IgD-negative memory B cell (primary cell): ENCODE measurements around the gene NDUFC1. TPM values are rescaled to one million over a fixed set of nuclear protein-coding genes. Genes with fewer than 3 reads are reported as not detected.
"Not testable (repeated sequence)": the region's sequence is repeated elsewhere in the genome, so short reads cannot be mapped to it uniquely, and the experiment has no call there.

Source experiments
- H3K27ac Mint-ChIP-seq, 3 donors: one replicate each; pipeline ENCODE4 v1.8.0; 2020 to 2022; ENCODE audit warnings: mild to moderate bottlenecking in 3 of 3, mixed read lengths in 3 of 3, moderate library complexity in 1 of 3
- H3K27me3 Mint-ChIP-seq: one replicate; pipeline ENCODE4 v1.8.0; 2021; ENCODE audit warnings: mixed read lengths
- H3K36me3 Mint-ChIP-seq: one replicate; pipeline ENCODE4 v1.8.0; 2020; ENCODE audit warnings: mild to moderate bottlenecking, mixed read lengths
- H3K4me1 Mint-ChIP-seq, 3 donors: one replicate each; pipeline ENCODE4 v1.8.0; 2020 to 2022; ENCODE audit warnings: mixed read lengths in 3 of 3, mild to moderate bottlenecking in 1 of 3
- H3K4me3 Mint-ChIP-seq, 4 donors: one replicate each; pipeline ENCODE4 v1.8.0; 2020 to 2022; ENCODE audit warnings: mild to moderate bottlenecking in 4 of 4, mixed read lengths in 4 of 4, moderate library complexity in 3 of 4
- H3K9me3 Mint-ChIP-seq, 3 donors: one replicate each; pipeline ENCODE4 v1.8.0; 2020 to 2021; ENCODE audit warnings: mixed read lengths in 3 of 3, mild to moderate bottlenecking in 1 of 3
- polyA plus RNA-seq: library from polyadenylated mRNA; unstranded; fragments of 300-500 nt; fragmentation: Illumina TruSeq; gene quantifications from one replicate; pipeline ENCODE4 v1.2.3, GENCODE V29; 2021

NDUFC1 gene
- polyA plus RNA-seq, 1 donor from 2014 or later = 107 TPM

DNA sequence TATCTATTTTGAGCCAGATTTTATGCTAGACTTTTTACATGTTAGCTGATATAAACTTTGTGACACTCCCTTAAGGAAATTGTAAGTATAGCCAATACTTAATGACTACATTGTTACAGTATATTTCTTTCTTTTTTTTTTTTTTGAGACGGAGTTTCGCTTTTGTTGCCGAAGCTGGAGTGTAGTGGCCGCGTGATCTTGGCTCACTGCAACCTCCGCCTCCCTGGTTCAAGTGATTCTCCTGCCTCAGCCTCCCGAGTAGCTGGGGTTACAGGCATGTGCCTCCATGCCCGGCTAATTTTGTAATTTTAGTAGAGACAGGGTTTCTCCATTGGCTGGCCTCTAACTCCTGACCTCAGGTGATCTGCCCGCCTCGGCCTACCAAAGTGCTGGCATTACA is 11.1 kb upstream of the NDUFC1 start:
- Mint-ChIP-seq H3K4me1 (peaks cover 62 to 65% (median 65%) of the 10 kb centered on the region in 3 donors), H3K27ac (peak overlapping the region in 2 of 3 donors; percentile 50 to 97), H3K4me3 (peak overlapping the region in 3 of 4 donors; percentile 18 to 90 (median 88))
- not testable (repeated sequence) for H3K36me3 Mint-ChIP-seq, H3K9me3 Mint-ChIP-seq, H3K27me3 Mint-ChIP-seq

DNA sequence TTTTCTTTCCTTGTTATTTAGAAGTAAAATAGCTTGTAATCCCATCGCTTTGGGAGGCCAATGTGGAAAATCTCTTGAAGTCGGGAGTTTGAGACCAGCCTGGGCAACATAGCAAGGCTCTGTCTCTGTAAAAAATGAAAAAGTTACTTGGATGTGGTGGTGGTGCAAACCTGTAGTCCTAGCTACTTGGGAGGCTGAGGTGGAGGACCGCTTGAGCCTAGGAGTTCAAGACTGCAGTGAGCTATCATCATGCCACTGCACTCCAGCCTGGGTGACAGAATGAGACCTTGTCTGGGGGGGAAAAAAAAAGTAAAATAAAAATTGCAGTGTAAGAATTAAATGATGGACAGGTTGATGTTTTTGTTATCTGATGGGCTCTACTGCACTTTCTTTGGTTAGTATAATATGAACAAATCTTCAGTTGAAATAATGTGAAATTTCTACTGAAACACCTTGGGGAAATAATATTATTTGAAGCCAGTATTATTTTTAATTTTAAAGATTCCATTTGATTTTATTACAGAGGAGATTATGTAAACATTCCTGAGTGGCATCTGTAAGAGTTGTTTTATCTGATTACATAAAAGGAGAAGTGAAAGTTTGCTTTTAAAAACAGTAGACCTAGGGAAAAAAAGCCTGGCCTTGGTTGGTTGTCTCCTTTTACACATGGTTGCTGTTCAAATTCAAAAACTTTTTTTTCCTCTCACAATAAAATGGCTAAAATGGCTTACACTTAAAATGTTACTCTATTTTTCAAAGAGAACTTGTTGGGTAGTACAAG is 10.5 kb upstream of the NDUFC1 start:
- H3K27me3 Mint-ChIP-seq = no peaks in the 10 kb centered on the region
- peak overlapping the region in 2 of 3 donors; percentile 71 to 97 for H3K27ac Mint-ChIP-seq
- peaks cover 61 to 63% (median 62%) of the 10 kb centered on the region in 3 donors for H3K4me1 Mint-ChIP-seq
- peaks cover 5% of the 10 kb centered on the region for H3K36me3 Mint-ChIP-seq
- H3K9me3 Mint-ChIP-seq = no peaks in the 10 kb centered on the region
- H3K4me3 Mint-ChIP-seq = peak overlapping the region in 3 of 4 donors; percentile 57 to 88 (median 88)

DNA sequence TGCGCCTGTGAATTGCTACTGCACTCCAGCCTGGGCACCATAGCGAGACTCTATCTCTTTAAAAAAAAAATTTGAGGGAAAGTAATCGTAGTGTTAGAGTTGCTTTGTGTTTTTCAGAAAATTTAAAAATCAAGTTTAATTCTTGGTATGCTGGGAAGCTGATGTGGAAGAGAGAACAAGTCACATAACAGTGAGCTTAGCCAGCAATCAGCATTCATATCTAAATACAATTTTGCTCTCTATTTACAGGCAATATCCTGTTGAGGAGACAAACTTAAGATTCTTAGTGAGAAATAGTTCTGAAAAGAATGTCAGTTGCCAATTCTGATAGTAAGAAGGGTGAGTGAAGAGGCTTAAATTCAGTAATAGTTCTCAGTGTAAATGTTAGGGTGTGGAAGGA is 9.6 kb upstream of the NDUFC1 start:
- Mint-ChIP-seq H3K27me3 (no peaks in the 10 kb centered on the region), H3K36me3 (peaks cover 2% of the 10 kb centered on the region), H3K9me3 (no peaks in the 10 kb centered on the region), H3K4me3 (peak overlapping the region in 1 of 4 donors; percentile 88), H3K4me1 (peaks cover 60 to 65% (median 61%) of the 10 kb centered on the region in 3 donors), H3K27ac (peak overlapping the region; percentile 35 to 97 (median 80))

DNA sequence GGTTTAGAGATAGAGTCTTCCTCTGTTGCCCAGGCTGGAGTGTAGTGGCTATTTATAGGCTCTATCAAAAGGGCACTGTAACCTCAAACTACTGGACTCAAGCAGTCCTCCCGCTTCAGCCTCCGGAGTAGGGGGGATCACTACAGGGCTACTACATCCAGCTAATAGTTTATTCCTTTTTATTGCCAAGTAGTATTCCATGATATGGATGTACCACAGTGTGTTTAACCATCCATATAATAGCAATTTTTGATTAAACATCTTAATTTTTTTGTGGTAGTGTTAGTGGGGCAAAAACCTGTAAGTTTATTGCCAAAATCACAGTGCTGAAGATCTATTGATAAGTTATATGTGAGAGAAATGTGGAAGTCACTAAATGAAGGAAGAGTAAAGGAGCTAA is 2.6 kb upstream of the NDUFC1 start:
- H3K27me3 Mint-ChIP-seq = no peaks in the 10 kb centered on the region
- peaks cover 33 to 50% (median 42%) of the 10 kb centered on the region in 3 donors for H3K4me1 Mint-ChIP-seq
- peaks cover 2% of the 10 kb centered on the region for H3K36me3 Mint-ChIP-seq
- peak overlapping the region in 3 of 4 donors; percentile 33 to 72 (median 53) for H3K4me3 Mint-ChIP-seq
- H3K9me3 Mint-ChIP-seq = peaks cover 0 to 3% (median 1%) of the 10 kb centered on the region in 3 donors
- H3K27ac Mint-ChIP-seq = peak overlapping the region in 2 of 3 donors; percentile 74 to 86

DNA sequence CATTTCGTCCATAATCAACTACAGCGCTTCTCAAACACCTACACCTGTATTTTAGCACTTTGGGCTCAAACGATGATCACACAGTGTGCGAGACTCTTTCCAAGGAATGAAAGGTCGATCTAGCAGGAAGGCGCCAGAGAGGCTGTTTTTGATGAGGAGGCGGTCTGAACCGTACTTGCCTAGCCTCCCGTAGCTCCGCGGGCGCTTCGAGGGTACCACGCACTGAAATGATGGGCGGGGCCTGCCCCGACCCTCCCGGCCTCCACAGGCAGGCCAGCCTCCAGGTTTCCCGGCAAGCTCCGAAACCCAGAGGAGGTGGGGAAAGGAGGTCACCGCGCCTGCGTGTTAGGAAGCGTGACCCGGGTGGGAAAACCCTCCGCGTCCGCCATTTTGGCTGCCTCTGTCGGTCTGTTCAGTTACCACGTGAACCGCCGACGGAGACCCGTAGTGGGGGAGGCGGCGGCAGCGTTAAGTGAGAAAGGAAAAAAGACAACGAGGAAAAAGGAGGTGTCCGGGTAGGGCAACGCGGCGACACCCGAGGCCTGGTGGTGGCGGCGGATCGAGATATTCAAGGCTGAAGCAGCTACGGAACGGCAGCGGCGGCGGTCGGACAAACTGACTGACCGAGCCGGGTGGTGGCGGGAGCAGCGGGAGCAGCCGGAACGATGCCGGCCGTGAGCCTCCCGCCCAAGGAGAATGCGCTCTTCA is 1.0 kb downstream of the NDUFC1 start, which contains the start of gene NAA15:
NAA15 (plus strand) TSS at position 393 of the 708 bp plus-strand sequence; CDS start at position 666, 273 bp downstream.
- Mint-ChIP-seq H3K27ac (peak within 1 kb of the TSS; percentile 97 to 100 (median 98)), H3K9me3 (peaks cover 0 to 3% (median 1%) of the 10 kb centered on the region in 3 donors), H3K36me3 (peaks cover 2% of the 10 kb centered on the region), H3K4me1 (peaks cover 25 to 43% (median 28%) of the 10 kb centered on the region in 3 donors), H3K27me3 (no peaks in the 10 kb centered on the region), H3K4me3 (peak within 1 kb of the TSS; percentile 100)

DNA sequence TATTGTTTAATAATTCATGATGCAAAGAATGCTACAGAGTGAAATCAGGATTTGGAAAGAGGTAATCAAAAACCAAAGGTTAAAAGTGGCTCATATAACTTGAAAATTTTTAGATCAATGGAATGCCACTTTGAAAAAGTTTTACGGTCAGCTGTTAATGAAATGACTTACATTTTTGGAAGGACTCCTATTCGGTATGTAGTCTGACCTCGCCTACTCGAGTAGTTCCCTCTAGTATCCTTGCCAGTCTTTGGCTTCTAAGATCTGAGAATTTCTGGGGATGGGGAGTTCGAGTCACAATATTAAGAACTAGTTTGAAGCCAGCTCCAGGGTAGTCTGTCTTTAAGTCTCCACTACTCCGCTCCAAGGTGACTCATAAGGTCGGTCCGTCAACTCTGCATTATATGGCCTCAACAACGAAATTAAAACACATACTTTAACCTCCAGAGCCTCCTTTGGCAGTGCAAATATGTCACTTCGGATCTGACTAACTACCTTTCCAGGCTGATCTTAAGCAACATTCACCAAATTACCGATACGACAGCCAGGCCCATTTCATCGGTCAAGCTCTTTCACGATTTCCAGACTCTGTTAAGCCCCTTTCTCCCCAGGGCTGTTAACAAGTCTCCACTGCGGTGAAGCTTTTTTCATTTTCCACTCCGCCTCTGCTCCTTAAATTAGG is 1.7 kb downstream of the NDUFC1 start:
- Mint-ChIP-seq H3K27me3 (no peaks in the 10 kb centered on the region), H3K4me1 (peaks cover 28 to 44% (median 33%) of the 10 kb centered on the region in 3 donors), H3K4me3 (peak overlapping the region; percentile 100)

DNA sequence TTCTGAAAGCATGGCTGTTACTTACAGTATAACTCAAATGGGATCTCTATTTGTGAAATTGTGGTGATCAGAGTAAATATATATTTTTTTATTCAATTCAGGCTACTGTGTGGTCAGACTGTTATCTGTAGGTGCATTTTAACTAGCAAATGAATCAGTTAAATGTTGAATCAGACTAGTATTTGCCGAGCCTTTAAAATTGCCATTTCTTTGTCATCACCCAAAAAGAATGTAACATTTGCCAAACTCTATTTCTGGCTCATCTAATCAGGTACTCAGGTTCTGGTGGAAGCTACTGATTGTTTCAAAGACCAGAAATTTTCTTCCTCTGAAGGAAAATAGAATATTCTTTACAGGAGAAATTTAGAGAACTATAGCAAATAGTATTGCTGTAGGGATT is 2.7 kb downstream of the NDUFC1 start:
- Mint-ChIP-seq H3K4me1 (peaks cover 26 to 44% (median 32%) of the 10 kb centered on the region in 3 donors), H3K9me3 (peaks cover 0 to 1% (median 0%) of the 10 kb centered on the region in 3 donors), H3K27me3 (no peaks in the 10 kb centered on the region), H3K36me3 (peaks cover 1% of the 10 kb centered on the region), H3K4me3 (peak overlapping the region in 1 of 4 donors; percentile 100), H3K27ac (peak overlapping the region in 1 of 3 donors; percentile 97)

More for the DNA sequence above, 1.7 kb downstream of the NDUFC1 start:
- Mint-ChIP-seq H3K27ac (peak overlapping the region; percentile 97 to 100 (median 98)), H3K36me3 (no peaks in the 10 kb centered on the region), H3K9me3 (peaks cover 0 to 3% (median 1%) of the 10 kb centered on the region in 3 donors)

DNA sequence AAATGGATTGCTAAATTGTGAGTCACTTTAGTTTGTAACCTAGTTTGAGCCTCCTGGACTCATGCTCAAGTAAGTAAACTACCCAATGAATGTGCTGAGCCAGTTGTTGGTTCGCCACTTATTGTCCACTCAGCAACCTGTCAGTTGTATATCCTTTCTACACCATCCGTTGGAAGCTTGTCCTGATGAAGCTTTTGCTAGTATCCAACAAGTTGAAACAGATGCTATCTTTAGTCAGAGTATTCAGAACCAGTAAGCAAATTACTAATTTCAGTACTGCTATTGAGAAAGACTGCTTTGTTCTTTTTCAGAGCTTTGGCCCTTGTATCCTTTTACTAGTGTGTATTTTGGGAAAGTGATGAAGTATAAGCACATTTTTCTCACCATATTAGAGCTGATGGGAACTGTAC is 5.3 kb downstream of the NDUFC1 start:
- H3K36me3 Mint-ChIP-seq = peaks cover 1% of the 10 kb centered on the region
- peak overlapping the region in 1 of 3 donors; percentile 92 for H3K27ac Mint-ChIP-seq
- H3K4me1 Mint-ChIP-seq = peaks cover 19 to 36% (median 21%) of the 10 kb centered on the region in 3 donors
- no peaks in the 10 kb centered on the region for H3K27me3 Mint-ChIP-seq
- peak overlapping the region in 1 of 4 donors; percentile 21 for H3K4me3 Mint-ChIP-seq
- H3K9me3 Mint-ChIP-seq = peaks cover 0 to 1% (median 0%) of the 10 kb centered on the region in 3 donors

DNA sequence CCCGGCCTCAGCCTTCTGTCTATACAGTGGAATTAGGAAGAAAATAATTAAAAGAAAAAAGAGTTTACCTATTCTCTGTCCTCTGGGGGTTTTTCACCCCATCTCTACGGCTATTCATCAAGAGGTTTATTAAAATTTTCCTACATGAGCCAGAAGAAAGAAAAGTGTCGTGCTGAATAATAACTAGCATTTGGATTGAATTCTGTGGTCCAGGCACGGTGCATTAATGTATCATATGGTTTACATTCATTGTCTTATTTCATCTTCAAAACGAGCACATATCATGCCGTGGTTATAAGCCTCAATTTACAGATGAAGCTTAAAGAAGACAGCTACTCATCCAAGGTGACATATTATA is 6.4 kb downstream of the NDUFC1 start:
- Mint-ChIP-seq H3K27ac (peak overlapping the region; percentile 65 to 98 (median 92)), H3K4me1 (peaks cover 19 to 25% (median 20%) of the 10 kb centered on the region in 3 donors), H3K27me3 (no peaks in the 10 kb centered on the region), H3K9me3 (no peaks in the 10 kb centered on the region), H3K36me3 (peaks cover 1% of the 10 kb centered on the region), H3K4me3 (peak overlapping the region; percentile 96 to 99 (median 97))

DNA sequence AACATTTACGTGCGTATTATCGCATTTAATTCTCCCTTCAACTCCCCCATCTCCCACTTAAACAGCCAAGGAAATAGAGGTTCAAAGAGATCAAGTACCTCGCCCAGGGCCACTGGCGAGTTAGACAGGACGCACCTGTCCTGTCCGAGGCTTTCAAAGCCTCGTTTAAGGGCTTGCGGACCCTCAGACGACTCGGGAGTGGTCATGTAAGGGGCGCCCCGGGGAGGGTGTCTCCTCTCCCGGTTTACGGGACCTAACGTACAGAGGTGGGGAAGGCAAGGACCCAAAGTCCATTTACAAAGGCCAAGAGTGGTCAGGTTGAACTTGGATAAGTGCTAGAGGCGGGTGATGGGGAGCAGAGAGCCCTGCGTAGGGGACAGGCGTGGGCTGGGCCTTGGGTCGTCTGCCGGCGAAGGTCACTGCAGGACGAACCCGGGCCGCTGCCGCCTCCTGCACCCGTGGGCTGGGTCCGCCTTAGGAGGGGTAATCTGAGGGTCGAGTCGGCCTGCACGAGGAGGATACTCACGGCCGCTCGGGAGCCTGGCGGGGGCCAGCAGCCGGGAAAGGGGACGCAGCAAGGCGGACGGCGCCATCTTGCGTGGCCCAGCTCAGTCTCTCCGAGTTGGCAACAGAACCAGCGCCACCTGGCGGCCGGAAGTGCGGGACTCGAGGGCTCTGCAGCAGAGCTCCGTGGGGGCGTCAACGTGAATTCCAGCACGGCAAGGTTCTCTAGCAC is 6.9 kb downstream of the NDUFC1 start:
- H3K4me3 Mint-ChIP-seq = peak overlapping the region; percentile 96 to 99 (median 97)
- H3K9me3 Mint-ChIP-seq = no peaks in the 10 kb centered on the region
- no peaks in the 10 kb centered on the region for H3K27me3 Mint-ChIP-seq
- peaks cover 1% of the 10 kb centered on the region for H3K36me3 Mint-ChIP-seq
- H3K4me1 Mint-ChIP-seq = peaks cover 15 to 19% (median 16%) of the 10 kb centered on the region in 3 donors
- H3K27ac Mint-ChIP-seq = peak overlapping the region; percentile 65 to 98 (median 92)

DNA sequence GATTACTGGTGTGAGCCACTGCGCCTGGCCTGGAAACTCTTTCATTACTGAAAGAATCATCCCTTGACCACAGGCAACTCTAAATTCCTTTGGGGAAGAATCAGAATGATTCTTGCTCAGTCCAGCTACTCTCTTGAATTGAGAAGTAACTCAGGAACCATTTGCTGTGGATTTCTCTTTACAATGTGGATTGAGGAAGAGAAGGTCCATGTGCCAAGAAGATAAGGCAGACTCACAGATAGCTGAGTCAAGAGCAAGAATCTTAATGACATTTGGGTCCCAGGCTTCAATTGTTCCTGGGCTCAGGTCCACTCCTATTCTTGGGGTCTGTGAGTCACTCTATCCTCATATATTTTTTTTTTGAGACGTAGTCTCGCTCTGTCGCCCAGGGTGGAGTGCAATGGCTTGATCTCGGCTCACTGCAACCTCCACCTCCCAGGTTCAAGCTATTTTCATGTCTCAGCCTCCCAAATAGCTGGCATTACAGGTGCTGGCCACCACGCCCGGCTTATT is 16.0 kb downstream of the NDUFC1 start:
- Mint-ChIP-seq H3K36me3 (peaks cover 20% of the 10 kb centered on the region), H3K4me3 (no peak overlapping the region), H3K27ac (no peak overlapping the region), H3K9me3 (peaks cover 0 to 5% (median 5%) of the 10 kb centered on the region in 3 donors), H3K27me3 (peaks cover under 1% of the 10 kb centered on the region), H3K4me1 (peaks cover 0 to under 1% (median 0%) of the 10 kb centered on the region in 3 donors)

DNA sequence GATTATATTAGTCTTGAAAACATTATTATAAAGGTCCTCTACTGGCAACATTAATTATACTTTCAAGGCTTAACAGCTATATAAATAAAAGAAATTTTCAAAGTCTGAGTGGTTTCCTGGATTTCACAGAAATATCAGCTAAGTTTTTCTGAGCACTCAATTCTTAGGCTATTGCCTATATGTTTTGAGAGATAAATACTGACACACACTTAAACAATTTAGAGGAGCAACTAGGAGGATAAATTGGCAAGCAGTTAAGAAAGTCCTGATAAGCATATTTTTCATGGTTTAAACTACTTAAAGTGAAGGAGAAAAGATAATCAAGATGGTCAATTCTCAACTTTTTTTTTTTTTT is 19.6 kb downstream of the NDUFC1 start:
- H3K4me3 Mint-ChIP-seq = no peak overlapping the region
- peaks cover 0 to 6% (median 5%) of the 10 kb centered on the region in 3 donors for H3K9me3 Mint-ChIP-seq
- H3K27ac Mint-ChIP-seq = no peak overlapping the region
- peaks cover 11% of the 10 kb centered on the region for H3K36me3 Mint-ChIP-seq
- H3K27me3 Mint-ChIP-seq = peaks cover 24% of the 10 kb centered on the region
- peaks cover 7 to 11% (median 10%) of the 10 kb centered on the region in 3 donors for H3K4me1 Mint-ChIP-seq

DNA sequence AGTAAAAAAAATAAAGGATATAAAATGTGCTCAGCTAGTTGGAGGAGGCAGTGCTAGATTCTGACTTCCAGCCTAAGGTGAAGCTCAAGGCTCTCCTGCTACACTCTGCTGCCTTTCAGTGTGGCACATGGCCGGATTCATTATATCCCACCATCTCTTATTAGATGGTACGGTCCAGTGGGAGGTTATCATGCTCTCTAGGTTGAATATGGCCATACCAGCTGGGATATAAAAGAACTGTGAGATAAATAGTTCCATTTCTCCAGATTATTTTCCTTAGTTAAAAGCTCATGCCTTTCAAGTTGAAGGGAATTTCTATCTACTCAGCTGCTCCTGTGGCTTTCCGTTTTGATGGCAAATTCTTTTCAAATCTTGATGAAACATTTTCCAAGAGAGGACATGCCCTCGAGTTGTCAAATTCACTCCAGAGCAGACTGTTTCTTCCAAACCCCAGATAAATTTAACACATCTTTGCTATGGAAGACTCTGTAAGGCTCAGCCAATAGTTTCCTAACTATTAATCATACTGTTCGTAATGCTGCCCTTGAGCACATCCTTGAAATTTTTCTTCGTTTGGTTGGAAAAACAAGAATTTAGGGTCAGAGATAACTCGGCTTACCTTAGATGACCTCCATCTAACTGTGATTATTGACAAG is 20.1 kb downstream of the NDUFC1 start:
- Mint-ChIP-seq H3K4me1 (peaks cover 7 to 11% (median 10%) of the 10 kb centered on the region in 3 donors), H3K27me3 (peaks cover 24% of the 10 kb centered on the region), H3K27ac (no peak overlapping the region), H3K4me3 (no peak overlapping the region), H3K9me3 (peaks cover 0 to 6% (median 5%) of the 10 kb centered on the region in 3 donors), H3K36me3 (peaks cover 13% of the 10 kb centered on the region)
